PC-9 (cell line): ENCODE data around the gene HMMR. TPM values are rescaled to one million over a fixed set of nuclear protein-coding genes. Genes with fewer than 3 reads are reported as not detected.

Experiments used
- BruUV-seq: library from RNA; stranded (reverse); fragments of 400-500 nt; replicated peaks from 2 replicates; lab custom pipeline; 2021; lab: Mats Ljungman, UMichigan
- CTCF ChIA-PET: fragments of 300-600 bp; sonication (Branson Sonifier 250); formaldehyde crosslinking; loops from one replicate; lab custom pipeline; 2022; ENCODE audit warnings: antibody characterized with exemption; lab: Charles Lee
- POLR2A ChIA-PET: fragments of 300-600 bp; sonication (Branson Sonifier 250); formaldehyde crosslinking; loops from one replicate; lab custom pipeline; 2022; ENCODE audit warnings: antibody characterized with exemption; ENCODE audit not compliant: unreplicated experiment; lab: Charles Lee
- DNase-seq, 2 experiments: peaks; one replicate each; pipeline versions ENCODE4 v3.0.0 to v3.0.0-alpha.2; 2015 to 2022; ENCODE audit warnings: mixed read lengths in 1 of 2
- H2AFZ ChIP-seq: fragments of 200-600 bp; sonication (generic); 2 replicates; pipeline ENCODE4 v1.8.1; 2017; ENCODE audit warnings: antibody characterized with exemption
- H3F3A ChIP-seq: fragments of 200-600 bp; sonication (generic); 2 replicates; pipeline ENCODE4 v1.8.1; 2017; ENCODE audit warnings: antibody characterized with exemption, mild to moderate bottlenecking, low read depth; ENCODE audit not compliant: insufficient read depth
- H3K27ac ChIP-seq: fragments of 200-600 bp; sonication (generic); 2 replicates; pipeline ENCODE4 v1.6.1; 2016; ENCODE audit warnings: mixed run types
- H3K27me3 ChIP-seq: fragments of 200-600 bp; sonication (generic); 2 replicates; pipeline ENCODE4 v1.6.1; 2016; ENCODE audit warnings: low read depth, mixed run types; ENCODE audit not compliant: insufficient read depth
- H3K36me3 ChIP-seq: fragments of 200-600 bp; sonication (generic); 2 replicates; pipeline ENCODE4 v1.6.1; 2016; ENCODE audit warnings: low read depth, mixed run types
- H3K4me1 ChIP-seq: fragments of 200-600 bp; sonication (generic); replicated peaks from 2 replicates; pipeline ENCODE4 v1.6.1; 2016; ENCODE audit warnings: mixed run types; ENCODE audit not compliant: insufficient read depth
- H3K4me2 ChIP-seq: fragments of 200-600 bp; sonication (generic); 2 replicates; pipeline ENCODE4 v1.6.1; 2017; ENCODE audit warnings: mixed run types
- H3K4me3 ChIP-seq: fragments of 200-600 bp; sonication (generic); 2 replicates; pipeline ENCODE4 v1.6.1; 2016; ENCODE audit warnings: mixed run types
- H3K79me2 ChIP-seq: fragments of 200-600 bp; sonication (generic); 2 replicates; pipeline ENCODE4 v1.6.1; 2017; ENCODE audit warnings: low read depth, mixed run types
- H3K9me2 ChIP-seq: fragments of 200-600 bp; sonication (generic); 2 replicates; pipeline ENCODE4 v1.8.1; 2017; ENCODE audit warnings: mild to moderate bottlenecking; ENCODE audit not compliant: insufficient read depth
- H3K9me3 ChIP-seq: fragments of 200-600 bp; sonication (generic); 2 replicates; pipeline ENCODE4 v1.8.1; 2016; ENCODE audit warnings: low read depth; ENCODE audit not compliant: insufficient read depth
- H4K20me1 ChIP-seq: fragments of 200-600 bp; sonication (generic); 2 replicates; pipeline ENCODE4 v1.8.1; 2017; ENCODE audit not compliant: insufficient read depth
- CTCF ChIP-seq: fragments of 200-600 bp; sonication (generic); conservative IDR thresholded peaks from 2 replicates; pipeline ENCODE4 v1.6.1; 2017; ENCODE audit warnings: mixed run types, antibody characterized with exemption, mild to moderate bottlenecking, moderate library complexity
- EZH2 ChIP-seq: fragments of 200-600 bp; sonication (generic); IDR thresholded peaks from 2 replicates; pipeline ENCODE4 v1.8.0; 2017; ENCODE audit warnings: antibody characterized with exemption, low read depth
- intact Hi-C: fragments of 100-400 bp; cut with micrococcal nuclease; formaldehyde crosslinking; loops from one replicate; pipeline ENCODE4 v1.10.0; 2022; ENCODE audit not compliant: unreplicated experiment
- total RNA-seq: library from RNA; stranded (reverse); gene quantifications from 2 replicates; pipeline ENCODE4 v1.2.3, GENCODE V29; 2021

The HMMR gene
- total RNA-seq, 1 experiment from 2014 or later = 94.5 TPM

GRCh38 chr5:163437011-163437308 is 23.5 kb upstream of the HMMR start:
- Histone ChIP-seq H2AFZ (peak overlapping the region; percentile 95), H3K79me2 (peaks cover 35% of the 10 kb centered on the region), H3K27ac (0 out of 2 replicates have a peak overlapping the region, but pooled peaks have one; percentile 4), H3K27me3 (no peaks in the 10 kb centered on the region), H4K20me1 (no peaks in the 10 kb centered on the region), H3K4me1 (peaks cover 28% of the 10 kb centered on the region), H3F3A (no peaks in the 10 kb centered on the region), H3K4me2 (peak overlapping the region; percentile 93), H3K9me3 (no peaks in the 10 kb centered on the region), H3K9me2 (no peaks in the 10 kb centered on the region), H3K4me3 (peak overlapping the region; percentile 85; the same call in 1 of the 2 replicates), H3K36me3 (peaks cover 20% of the 10 kb centered on the region)
- no TSS peak for BruUV-seq
- ChIA-PET CTCF (no interaction called here), POLR2A (interaction anchor here (0.6 to 2.9 kb wide), 2 partner anchors 24 to 68 kb away, joined by 3 to 38 read pairs; partner anchors contain the start of genes HMMR, MAT2B and NUDCD2)
- DNase-seq = no peak
- intact Hi-C loops = loop anchor here (2.0 to 5.0 kb wide), 3 partner anchors 24 to 68 kb away; partner anchors contain the start of genes HMMR, MAT2B and NUDCD2
- TF ChIP-seq EZH2 (no peak), CTCF (no peak)

- no peak for TF ChIP-seq EZH2
- no peak for TF ChIP-seq CTCF
- H3K4me1 ChIP-seq = peaks cover 28% of the 10 kb centered on the region
- peak within 1 kb of the TSS; percentile 85 for H3K4me3 ChIP-seq
- intact Hi-C loops = loop anchor here (2.0 to 5.0 kb wide), 3 partner anchors 23 to 67 kb away; partner anchors contain the start of genes HMMR, MAT2B and NUDCD2
- no peaks in the 10 kb centered on the region for H3K9me3 ChIP-seq
- H3K27ac ChIP-seq = peak within 1 kb of the TSS; percentile 56
- H3F3A ChIP-seq = 0 out of 2 replicates have a peak, but pooled peaks cover 3% of the 10 kb centered on the region
- H4K20me1 ChIP-seq = no peaks in the 10 kb centered on the region
- ChIA-PET CTCF (interaction anchor here (1.2 kb wide), 1 partner anchor 28 kb away, joined by 3 read pairs; no protein-coding TSS in a partner anchor), POLR2A (interaction anchor here (0.5 to 2.9 kb wide), 7 partner anchors 23 to 86 kb away, joined by 3 to 38 read pairs (median 7); partner anchors contain the start of genes HMMR, MAT2B and NUDCD2)
- DNase-seq = peak; percentile 91 to 95
- H3K36me3 ChIP-seq = peaks cover 26% of the 10 kb centered on the region
- no peaks in the 10 kb centered on the region for H3K27me3 ChIP-seq
- peak within 1 kb of the TSS; percentile 93 for H3K4me2 ChIP-seq
- peak within 1 kb of the TSS; percentile 95 for H2AFZ ChIP-seq
- peaks cover 35% of the 10 kb centered on the region for H3K79me2 ChIP-seq
- no peaks in the 10 kb centered on the region for H3K9me2 ChIP-seq
- BruUV-seq = TSS peak; percentile 42
Measured at GRCh38 chr5:163437309-163438182, 22.9 kb upstream of the HMMR start, which contains the start of gene CCNG1. CCNG1 (plus strand) TSS chr5:163437595; CDS start chr5:163439257, 1,662 bp downstream.

GRCh38 chr5:163439092-163439425 is 21.4 kb upstream of the HMMR start:
- DNase-seq = no peak
- BruUV-seq = no TSS peak
- Histone ChIP-seq H3K79me2 (peaks cover 35% of the 10 kb centered on the region), H3K4me2 (peak overlapping the region; percentile 93), H3K9me2 (no peaks in the 10 kb centered on the region), H3K4me3 (peak overlapping the region; percentile 85; the same call in 1 of the 2 replicates), H3K9me3 (no peaks in the 10 kb centered on the region), H3K27ac (no peak overlapping the region), H4K20me1 (no peaks in the 10 kb centered on the region), H3F3A (0 out of 2 replicates have a peak, but pooled peaks cover 4% of the 10 kb centered on the region), H3K4me1 (peaks cover 28% of the 10 kb centered on the region), H3K36me3 (peaks cover 36% of the 10 kb centered on the region), H3K27me3 (no peaks in the 10 kb centered on the region), H2AFZ (no peak overlapping the region)
- TF ChIP-seq CTCF (no peak), EZH2 (no peak)
- POLR2A ChIA-PET = interaction anchor here (0.7 to 2.9 kb wide), 2 partner anchors 21 to 69 kb away, joined by 3 to 38 read pairs; partner anchors contain the start of genes HMMR and NUDCD2
- CTCF ChIA-PET = no interaction called here
- intact Hi-C loops = loop anchor here (5.0 kb wide), 1 partner anchor 62 kb away; no protein-coding TSS in a partner anchor
